ENCODE results near the gene LAMA2. TPM values are rescaled to one million over a fixed set of nuclear protein-coding genes. Genes with fewer than 3 reads are reported as not detected.
A peak's percentile ranks its signal among the peaks of the same experiment; 100 is the strongest.

Gene LAMA2
- total and polyA plus RNA-seq, 2 of the 8 experiments (the other 6 are each of a cell fraction or from before 2014, with no cell fraction given) = 1.3 to 3.8 TPM

GRCh38 chr6:129320892-129321291 is 438.0 kb downstream of the LAMA2 start:
- CTCF ChIA-PET (ENCODE audit: partially characterized antibody) = interaction anchor here (1.1 to 1.4 kb wide), 3 partner anchors 10 to 599 kb away, joined by 3 read pairs; no protein-coding TSS in a partner anchor
- no peak overlapping the region for H2BK15ac ChIP-seq (ENCODE audit: low read length)
- no peak overlapping the region for H2AFZ ChIP-seq (ENCODE audit: low read length)
- no peaks in the 10 kb centered on the region for H3K36me3 ChIP-seq (ENCODE audit: control insufficient read depth in 2 of 4, insufficient read depth in 4 of 4, low read length in 3 of 4)
- no peaks in the 10 kb centered on the region for H3K9me3 ChIP-seq (ENCODE audit: insufficient read depth in 2 of 2, low read depth in 1 of 2, low read length in 1 of 2)
- H3K79me1 ChIP-seq (ENCODE audit: low read depth, low read length) = no peaks in the 10 kb centered on the region
- no peak overlapping the region for H2BK120ac ChIP-seq (replicated peaks; ENCODE audit: low read depth, low read length)
- H2BK20ac ChIP-seq (ENCODE audit: low read length) = no peak overlapping the region
- no peak overlapping the region for H3K56ac ChIP-seq (replicated peaks; ENCODE audit: insufficient read length, low read depth, low read length)
- H3K79me2 ChIP-seq (ENCODE audit: control insufficient read depth in 1 of 2, insufficient read depth in 2 of 2, low read length in 2 of 2) = no peaks in the 10 kb centered on the region
- peak overlapping the region; percentile 48 for H4K5ac ChIP-seq (ENCODE audit: insufficient read length, low read depth, low read length)
- H3K4me3 ChIP-seq (ENCODE audit: extremely low read depth in 1 of 4, insufficient read depth in 2 of 4, low read depth in 3 of 4, low read length in 4 of 4) = no peak overlapping the region
- no peaks in the 10 kb centered on the region for H4K20me1 ChIP-seq (replicated peaks in 1 of 2; ENCODE audit: control insufficient read depth in 1 of 2, insufficient read depth in 2 of 2, low read length in 2 of 2)
- TF ChIP-seq YY1 (IDR thresholded peaks at IDR 0.05; ENCODE audit: low read depth, low read length) (no peak), NRF1 (IDR thresholded peaks at IDR 0.05; ENCODE audit: low read depth, low read length) (no peak), RBBP5 (IDR thresholded peaks at IDR 0.05; ENCODE audit: borderline replicate concordance, low read depth, low read length) (no peak), MAX (IDR thresholded peaks at IDR 0.05) (no peak), CTBP2 (IDR thresholded peaks at IDR 0.05; ENCODE audit: borderline replicate concordance, insufficient read depth, insufficient read length, low read length) (no peak), FOSL1 (IDR thresholded peaks at IDR 0.05; ENCODE audit: insufficient read depth, low read depth, low read length) (no peak)
- no peak overlapping the region for H2BK12ac ChIP-seq (ENCODE audit: low read depth, low read length)
- H3K23ac ChIP-seq (ENCODE audit: insufficient read length) = no peak overlapping the region
- no peak overlapping the region for H2BK5ac ChIP-seq (ENCODE audit: low read depth, low read length)
- no peak overlapping the region for H4K91ac ChIP-seq (replicated peaks; ENCODE audit: insufficient read length, low read length)
- no peak overlapping the region for H2AK5ac ChIP-seq (ENCODE audit: low read depth, low read length)
- H4K8ac ChIP-seq (ENCODE audit: extremely low read depth, insufficient read depth, low read length) = no peak overlapping the region
- 85% methylated on average over 2 of the region's 2 CpGs; no CpG with 5 or more reads in 1 of the 2 experiments for WGBS, 2 experiments (ENCODE audit: extremely low coverage in 1 of 2, insufficient coverage in 1 of 2, insufficient read length in 1 of 2, insufficient replicate concordance in 2 of 2, low coverage in 1 of 2, low lambda C conversion rate in 2 of 2, missing lambda C conversion rate in 1 of 2)
- H3K27ac ChIP-seq (ENCODE audit: low read depth, low read length) = no peak overlapping the region
- H3K14ac ChIP-seq (ENCODE audit: insufficient read length) = no peak overlapping the region
- no peak overlapping the region for H3K9ac ChIP-seq (replicated peaks in 1 of 4; ENCODE audit: extremely low read depth in 1 of 4, low read depth in 3 of 4, low read length in 3 of 4)
- FAIRE-seq (no peak), DNase-seq (ENCODE audit: low read depth in 1 of 2, low spot score in 2 of 2) (no peak)
- H3K27me3 ChIP-seq (replicated peaks in 1 of 4; ENCODE audit: control insufficient read depth in 3 of 4, extremely low read depth in 1 of 4, insufficient read depth in 3 of 4, low read length in 3 of 4) = no peaks in the 10 kb centered on the region
- POLR2A ChIA-PET (ENCODE audit: partially characterized antibody) = interaction anchor here (0.6 kb wide), 1 partner anchor 1836 kb away, joined by 5 read pairs; no protein-coding TSS in a partner anchor
- H3K4ac ChIP-seq (replicated peaks; ENCODE audit: insufficient read length, low read depth, low read length) = no peak overlapping the region
- peaks cover 0 to 11% (median 3%) of the 10 kb centered on the region in 4 experiments; a peak in 3 of 7 replicates for H3K4me1 ChIP-seq (replicated peaks in 1 of 4; ENCODE audit: control insufficient read depth in 3 of 4, insufficient read depth in 4 of 4, low read length in 3 of 4)
- no peak overlapping the region; the same call in 1 of the 2 replicates for H3K18ac ChIP-seq (ENCODE audit: extremely low read depth, low read length)
- no peaks in the 10 kb centered on the region for H3K23me2 ChIP-seq (ENCODE audit: low read depth, low read length)
- no peak overlapping the region for H3K4me2 ChIP-seq (ENCODE audit: insufficient read depth in 1 of 2, low read depth in 2 of 2, low read length in 2 of 2)
